Activated T-cell treated with anti-CD3 and anti-CD28 coated beads for 48 hours (primary cell): Measurements from ENCODE around the gene SCAMP4.
"Not testable (repeated sequence)": the region's sequence is repeated elsewhere in the genome, so short reads cannot be mapped to it uniquely, and the experiment has no call there.

Source experiments
- DNase-seq: peaks from one replicate; pipeline ENCODE4 v3.0.0-alpha.2; 2020; ENCODE audit warnings: low read depth

Gene SCAMP4

GRCh38 chr19:1866693-1867348 is 38.4 kb upstream of the SCAMP4 start:
- DNase-seq: no peak

- DNase-seq: no peak
Measured at GRCh38 chr19:1867349-1867724, 37.9 kb upstream of the SCAMP4 start.

GRCh38 chr19:1868971-1869370 is 36.2 kb upstream of the SCAMP4 start:
- no peak for DNase-seq

- DNase-seq: no peak
Measured at GRCh38 chr19:1871140-1871597, 34.0 kb upstream of the SCAMP4 start.

- DNase-seq: no peak
Measured at GRCh38 chr19:1871630-1872029, 33.6 kb upstream of the SCAMP4 start.

GRCh38 chr19:1872807-1873523 is 32.2 kb upstream of the SCAMP4 start:
- DNase-seq: no peak

- DNase-seq: no peak
Measured at GRCh38 chr19:1873524-1874473, 31.4 kb upstream of the SCAMP4 start.

GRCh38 chr19:1874554-1875185 is 30.5 kb upstream of the SCAMP4 start:
- no peak for DNase-seq

- not testable (repeated sequence) for DNase-seq
Measured at GRCh38 chr19:1875265-1875645, 29.9 kb upstream of the SCAMP4 start.

- peak; percentile 89 for DNase-seq
Measured at GRCh38 chr19:1875646-1876495, 29.3 kb upstream of the SCAMP4 start.

GRCh38 chr19:1876496-1877279 is 28.5 kb upstream of the SCAMP4 start:
- DNase-seq: not testable (repeated sequence)

GRCh38 chr19:1877280-1877660 is 27.9 kb upstream of the SCAMP4 start:
- not testable (repeated sequence) for DNase-seq

- DNase-seq: not testable (repeated sequence)
Measured at GRCh38 chr19:1878583-1878982, 26.6 kb upstream of the SCAMP4 start.

- not testable (repeated sequence) for DNase-seq
Measured at GRCh38 chr19:1879982-1880381, 25.2 kb upstream of the SCAMP4 start.

GRCh38 chr19:1880611-1881392 is 24.4 kb upstream of the SCAMP4 start:
- DNase-seq: no peak

GRCh38 chr19:1881393-1882088 is 23.7 kb upstream of the SCAMP4 start:
- not testable (repeated sequence) for DNase-seq

- peak; percentile 44 for DNase-seq
Measured at GRCh38 chr19:1882089-1882785, 23.0 kb upstream of the SCAMP4 start.
